ENCODE results near the gene TMPRSS9.

The TMPRSS9 gene

DNA sequence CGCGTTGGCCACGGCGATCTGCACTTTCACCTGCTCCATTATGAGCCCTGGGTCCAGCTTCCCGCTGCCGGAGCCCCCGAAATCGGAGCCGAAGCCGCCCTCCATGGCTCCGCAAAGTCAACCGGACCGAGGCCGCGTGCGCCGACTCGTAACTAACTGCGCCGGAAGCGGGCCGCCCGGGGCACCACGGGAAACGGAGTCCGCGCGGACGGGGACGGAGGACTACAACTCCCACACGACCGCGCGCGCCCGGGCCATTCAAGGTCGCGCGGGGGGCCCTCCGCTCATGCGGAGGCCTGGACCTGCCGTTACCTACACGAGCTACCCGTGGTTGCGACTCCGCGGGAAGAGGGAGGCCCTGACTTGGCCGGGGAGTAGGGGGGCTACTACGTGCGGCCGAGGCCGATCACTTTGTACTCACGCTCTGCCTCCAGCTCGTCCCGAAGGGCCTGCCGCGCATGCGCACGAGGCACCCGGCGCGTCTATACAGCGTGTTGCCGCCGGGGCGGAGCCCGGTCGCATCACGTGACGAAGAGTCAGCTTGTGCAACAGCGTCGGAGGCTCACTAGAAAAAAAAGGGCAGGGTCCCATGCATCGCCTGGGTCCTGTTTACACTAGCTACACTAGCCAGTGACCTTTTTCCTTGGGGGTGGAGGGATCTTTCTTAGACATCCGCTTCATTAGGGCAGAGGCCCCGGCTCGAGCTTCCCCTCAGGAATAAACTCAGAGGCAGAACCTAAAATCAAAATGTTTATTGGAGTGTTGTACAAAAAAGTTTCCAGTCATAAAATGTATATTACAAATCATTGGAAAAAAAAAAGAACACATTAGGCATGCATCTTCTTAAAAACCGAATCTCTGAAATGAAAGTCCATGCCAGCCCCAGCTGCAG lies 67.6 kb downstream of the TMPRSS9 start, which contains the start of gene TIMM13:
Gene TIMM13 (minus strand): TSS at position 158 of the 892 bp plus-strand sequence. CDS start 53 bp downstream, at position 105.
- ChIA-PET CTCF (interaction anchor here (0.8 to 1.8 kb wide), 6 partner anchors 10 to 322 kb away, joined by 3 to 6 read pairs (median 4); partner anchors contain the start of gene LMNB2), POLR2A (interaction anchor here (0.5 to 1.2 kb wide), 7 partner anchors 14 to 515 kb away, joined by 3 to 12 read pairs (median 4); partner anchors contain the start of genes DOT1L, GADD45B and LMNB2)
- TF ChIP-seq, protein P1, sequence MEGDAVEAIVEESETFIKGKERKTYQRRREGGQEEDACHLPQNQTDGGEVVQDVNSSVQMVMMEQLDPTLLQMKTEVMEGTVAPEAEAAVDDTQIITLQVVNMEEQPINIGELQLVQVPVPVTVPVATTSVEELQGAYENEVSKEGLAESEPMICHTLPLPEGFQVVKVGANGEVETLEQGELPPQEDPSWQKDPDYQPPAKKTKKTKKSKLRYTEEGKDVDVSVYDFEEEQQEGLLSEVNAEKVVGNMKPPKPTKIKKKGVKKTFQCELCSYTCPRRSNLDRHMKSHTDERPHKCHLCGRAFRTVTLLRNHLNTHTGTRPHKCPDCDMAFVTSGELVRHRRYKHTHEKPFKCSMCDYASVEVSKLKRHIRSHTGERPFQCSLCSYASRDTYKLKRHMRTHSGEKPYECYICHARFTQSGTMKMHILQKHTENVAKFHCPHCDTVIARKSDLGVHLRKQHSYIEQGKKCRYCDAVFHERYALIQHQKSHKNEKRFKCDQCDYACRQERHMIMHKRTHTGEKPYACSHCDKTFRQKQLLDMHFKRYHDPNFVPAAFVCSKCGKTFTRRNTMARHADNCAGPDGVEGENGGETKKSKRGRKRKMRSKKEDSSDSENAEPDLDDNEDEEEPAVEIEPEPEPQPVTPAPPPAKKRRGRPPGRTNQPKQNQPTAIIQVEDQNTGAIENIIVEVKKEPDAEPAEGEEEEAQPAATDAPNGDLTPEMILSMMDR (IDR thresholded peaks at IDR 0.05; ENCODE audit: control extremely low read depth, extremely low read depth, low read depth, missing control alignments) = no peak
- peak; percentile 97 for DNase-seq (ENCODE audit: extremely low spot score)

- TF ChIP-seq, protein P1 (IDR thresholded peaks at IDR 0.05; ENCODE audit: control extremely low read depth, extremely low read depth, low read depth, missing control alignments) = no peak
- ChIA-PET POLR2A (interaction anchor here (1.1 to 1.3 kb wide), 5 partner anchors 13 to 50 kb away, joined by 3 to 12 read pairs (median 4); partner anchors contain the start of genes GADD45B and LMNB2), CTCF (interaction anchor here (0.8 to 1.8 kb wide), 6 partner anchors 10 to 321 kb away, joined by 3 to 6 read pairs (median 4); partner anchors contain the start of gene LMNB2)
- no peak for DNase-seq (ENCODE audit: extremely low spot score)
Measured at GRCh38 chr19:2428321-2428690, 68.2 kb downstream of the TMPRSS9 start.

GRCh38 chr19:2428756-2429711 lies 69.0 kb downstream of the TMPRSS9 start:
- CTCF ChIA-PET = interaction anchor here (1.0 to 1.8 kb wide), 4 partner anchors 13 to 320 kb away, joined by 3 to 6 read pairs (median 3); no protein-coding TSS in a partner anchor
- TF ChIP-seq, protein P1 (IDR thresholded peaks at IDR 0.05; ENCODE audit: control extremely low read depth, extremely low read depth, low read depth, missing control alignments) = no peak
- POLR2A ChIA-PET = interaction anchor here (1.3 kb wide), 1 partner anchor 48 kb away, joined by 3 read pairs; no protein-coding TSS in a partner anchor
- no peak for DNase-seq (ENCODE audit: extremely low spot score)

- ChIA-PET POLR2A (no interaction called here), CTCF (interaction anchor here (1.0 to 1.2 kb wide), 2 partner anchors 12 to 16 kb away, joined by 3 read pairs; no protein-coding TSS in a partner anchor)
- no peak for DNase-seq (ENCODE audit: extremely low spot score)
- TF ChIP-seq, protein P1 (IDR thresholded peaks at IDR 0.05; ENCODE audit: control extremely low read depth, extremely low read depth, low read depth, missing control alignments) = no peak
Measured at GRCh38 chr19:2429917-2430535, 70.0 kb downstream of the TMPRSS9 start.

GRCh38 chr19:2431318-2432055 lies 71.4 kb downstream of the TMPRSS9 start:
- ChIA-PET POLR2A (interaction anchor here (0.7 kb wide), 1 partner anchor 8 kb away, joined by 6 read pairs; no protein-coding TSS in a partner anchor), CTCF (no interaction called here)
- TF ChIP-seq, protein P1 (IDR thresholded peaks at IDR 0.05; ENCODE audit: control extremely low read depth, extremely low read depth, low read depth, missing control alignments) = no peak
- DNase-seq (ENCODE audit: extremely low spot score) = no peak

Data from GM10248 (cell line).